Panc1 (cell line): ENCODE data around the gene STAT5A.

Experiments used
- POLR2AphosphoS5 ChIP-seq: IDR thresholded peaks from 2 replicates; pipeline ENCODE4 v1.6.1; 2012; ENCODE audit warnings: mild to moderate bottlenecking, low read depth, low read length, moderate library complexity
- SIN3A ChIP-seq: IDR thresholded peaks from 2 replicates; pipeline ENCODE4 v1.6.1; 2012; ENCODE audit warnings: low read depth, mild to moderate bottlenecking, low read length, moderate library complexity, borderline replicate concordance; ENCODE audit not compliant: insufficient read depth
- TCF7L2 ChIP-seq: IDR thresholded peaks from 2 replicates; pipeline ENCODE4 v1.6.1; 2011; ENCODE audit warnings: mild to moderate bottlenecking, low read depth, low read length, inconsistent platforms
- TF ChIP-seq, protein P1 (sequence below): fragments of 450-650 bp; IDR thresholded peaks from 2 replicates; pipeline ENCODE4 v1.5.1; 2017; ENCODE audit warnings: mild to moderate bottlenecking
- TF ChIP-seq, protein P2 (sequence below), 2 experiments: IDR thresholded peaks; 2 replicates each; pipeline ENCODE4 v1.6.1; 2011 to 2012; ENCODE audit warnings: low read depth in 2 of 2, control low read depth in 1 of 2, low read length in 1 of 2, mild to moderate bottlenecking in 1 of 2, moderate library complexity in 1 of 2; ENCODE audit not compliant: insufficient read depth in 1 of 2

DNA sequence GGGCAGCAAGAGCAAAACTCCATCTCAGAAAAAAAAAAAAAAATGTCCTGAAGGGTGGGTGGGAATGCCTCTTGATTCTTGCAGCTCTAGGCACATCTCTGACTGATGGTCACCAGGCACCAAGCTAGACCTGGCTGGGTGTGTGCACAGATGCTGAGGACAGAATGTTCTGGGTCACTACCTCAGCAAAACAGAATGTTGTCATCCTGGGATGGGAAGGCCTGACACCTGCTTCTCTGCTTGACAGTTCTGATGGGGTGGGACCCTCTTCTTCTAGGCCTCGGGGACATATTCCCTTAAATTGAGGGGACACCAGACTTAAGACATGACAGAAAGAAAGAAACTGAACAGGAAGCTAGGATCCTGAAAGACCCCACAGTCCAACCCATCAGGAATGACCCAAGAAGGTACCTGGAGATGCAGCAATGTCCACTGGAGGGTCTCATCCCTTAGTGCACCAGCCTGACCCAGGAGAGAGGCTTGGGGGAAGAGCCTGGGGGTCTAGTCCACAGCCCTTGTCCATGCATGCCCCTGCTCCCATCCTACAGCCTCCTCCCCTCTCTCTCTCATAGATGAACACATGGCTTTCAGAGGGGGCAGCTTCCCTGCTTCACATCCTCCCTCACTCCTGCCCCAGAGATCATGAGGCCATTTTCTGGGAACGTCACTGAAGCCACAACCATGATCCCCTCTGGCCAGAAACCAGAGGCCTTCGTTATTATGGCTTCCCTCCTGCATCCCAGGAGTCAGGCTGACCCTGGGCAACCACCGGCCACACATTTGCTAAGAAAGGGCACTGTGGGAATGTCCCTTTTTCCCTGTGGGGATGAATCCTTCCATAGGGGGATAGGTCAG, 8.3 kb upstream of the STAT5A start:
- TF ChIP-seq, protein P1, sequence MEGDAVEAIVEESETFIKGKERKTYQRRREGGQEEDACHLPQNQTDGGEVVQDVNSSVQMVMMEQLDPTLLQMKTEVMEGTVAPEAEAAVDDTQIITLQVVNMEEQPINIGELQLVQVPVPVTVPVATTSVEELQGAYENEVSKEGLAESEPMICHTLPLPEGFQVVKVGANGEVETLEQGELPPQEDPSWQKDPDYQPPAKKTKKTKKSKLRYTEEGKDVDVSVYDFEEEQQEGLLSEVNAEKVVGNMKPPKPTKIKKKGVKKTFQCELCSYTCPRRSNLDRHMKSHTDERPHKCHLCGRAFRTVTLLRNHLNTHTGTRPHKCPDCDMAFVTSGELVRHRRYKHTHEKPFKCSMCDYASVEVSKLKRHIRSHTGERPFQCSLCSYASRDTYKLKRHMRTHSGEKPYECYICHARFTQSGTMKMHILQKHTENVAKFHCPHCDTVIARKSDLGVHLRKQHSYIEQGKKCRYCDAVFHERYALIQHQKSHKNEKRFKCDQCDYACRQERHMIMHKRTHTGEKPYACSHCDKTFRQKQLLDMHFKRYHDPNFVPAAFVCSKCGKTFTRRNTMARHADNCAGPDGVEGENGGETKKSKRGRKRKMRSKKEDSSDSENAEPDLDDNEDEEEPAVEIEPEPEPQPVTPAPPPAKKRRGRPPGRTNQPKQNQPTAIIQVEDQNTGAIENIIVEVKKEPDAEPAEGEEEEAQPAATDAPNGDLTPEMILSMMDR = no peak
- TF ChIP-seq POLR2AphosphoS5 = no peak
- TF ChIP-seq, protein P2, sequence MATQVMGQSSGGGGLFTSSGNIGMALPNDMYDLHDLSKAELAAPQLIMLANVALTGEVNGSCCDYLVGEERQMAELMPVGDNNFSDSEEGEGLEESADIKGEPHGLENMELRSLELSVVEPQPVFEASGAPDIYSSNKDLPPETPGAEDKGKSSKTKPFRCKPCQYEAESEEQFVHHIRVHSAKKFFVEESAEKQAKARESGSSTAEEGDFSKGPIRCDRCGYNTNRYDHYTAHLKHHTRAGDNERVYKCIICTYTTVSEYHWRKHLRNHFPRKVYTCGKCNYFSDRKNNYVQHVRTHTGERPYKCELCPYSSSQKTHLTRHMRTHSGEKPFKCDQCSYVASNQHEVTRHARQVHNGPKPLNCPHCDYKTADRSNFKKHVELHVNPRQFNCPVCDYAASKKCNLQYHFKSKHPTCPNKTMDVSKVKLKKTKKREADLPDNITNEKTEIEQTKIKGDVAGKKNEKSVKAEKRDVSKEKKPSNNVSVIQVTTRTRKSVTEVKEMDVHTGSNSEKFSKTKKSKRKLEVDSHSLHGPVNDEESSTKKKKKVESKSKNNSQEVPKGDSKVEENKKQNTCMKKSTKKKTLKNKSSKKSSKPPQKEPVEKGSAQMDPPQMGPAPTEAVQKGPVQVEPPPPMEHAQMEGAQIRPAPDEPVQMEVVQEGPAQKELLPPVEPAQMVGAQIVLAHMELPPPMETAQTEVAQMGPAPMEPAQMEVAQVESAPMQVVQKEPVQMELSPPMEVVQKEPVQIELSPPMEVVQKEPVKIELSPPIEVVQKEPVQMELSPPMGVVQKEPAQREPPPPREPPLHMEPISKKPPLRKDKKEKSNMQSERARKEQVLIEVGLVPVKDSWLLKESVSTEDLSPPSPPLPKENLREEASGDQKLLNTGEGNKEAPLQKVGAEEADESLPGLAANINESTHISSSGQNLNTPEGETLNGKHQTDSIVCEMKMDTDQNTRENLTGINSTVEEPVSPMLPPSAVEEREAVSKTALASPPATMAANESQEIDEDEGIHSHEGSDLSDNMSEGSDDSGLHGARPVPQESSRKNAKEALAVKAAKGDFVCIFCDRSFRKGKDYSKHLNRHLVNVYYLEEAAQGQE (IDR thresholded peaks at IDR 0.05; ENCODE audit: insufficient read depth in 1 of 2, low read depth in 2 of 2, low read length in 1 of 2) = no peak
- TF ChIP-seq SIN3A = no peak
- TF ChIP-seq TCF7L2 = no peak
